ENCODE measurements around the gene MTSS2. TPM values are rescaled to one million over a fixed set of nuclear protein-coding genes. Genes with fewer than 3 reads are reported as not detected.

Gene MTSS2
- total RNA-seq, 1 donor from 2014 or later = 33.2 TPM

- peak; percentile 99 for DNase-seq (ENCODE audit: low read depth)
These were observed 29.4 kb upstream of the MTSS2 start for GRCh38 chr16:70715055-70715858.

GRCh38 chr16:70714581-70715054 is 28.8 kb upstream of the MTSS2 start:
- peak; percentile 32 for DNase-seq (ENCODE audit: low read depth)

GRCh38 chr16:70713824-70714223 is 28.0 kb upstream of the MTSS2 start:
- DNase-seq (ENCODE audit: low read depth) = no peak

- peak; percentile 34 for DNase-seq (ENCODE audit: low read depth)
These were observed 27.5 kb upstream of the MTSS2 start for GRCh38 chr16:70713342-70713741.

- DNase-seq (ENCODE audit: low read depth) = no peak
These were observed 27.1 kb upstream of the MTSS2 start for GRCh38 chr16:70712942-70713341.

- DNase-seq (ENCODE audit: low read depth) = no peak
These were observed 26.5 kb upstream of the MTSS2 start for GRCh38 chr16:70712359-70712758.

DNA sequence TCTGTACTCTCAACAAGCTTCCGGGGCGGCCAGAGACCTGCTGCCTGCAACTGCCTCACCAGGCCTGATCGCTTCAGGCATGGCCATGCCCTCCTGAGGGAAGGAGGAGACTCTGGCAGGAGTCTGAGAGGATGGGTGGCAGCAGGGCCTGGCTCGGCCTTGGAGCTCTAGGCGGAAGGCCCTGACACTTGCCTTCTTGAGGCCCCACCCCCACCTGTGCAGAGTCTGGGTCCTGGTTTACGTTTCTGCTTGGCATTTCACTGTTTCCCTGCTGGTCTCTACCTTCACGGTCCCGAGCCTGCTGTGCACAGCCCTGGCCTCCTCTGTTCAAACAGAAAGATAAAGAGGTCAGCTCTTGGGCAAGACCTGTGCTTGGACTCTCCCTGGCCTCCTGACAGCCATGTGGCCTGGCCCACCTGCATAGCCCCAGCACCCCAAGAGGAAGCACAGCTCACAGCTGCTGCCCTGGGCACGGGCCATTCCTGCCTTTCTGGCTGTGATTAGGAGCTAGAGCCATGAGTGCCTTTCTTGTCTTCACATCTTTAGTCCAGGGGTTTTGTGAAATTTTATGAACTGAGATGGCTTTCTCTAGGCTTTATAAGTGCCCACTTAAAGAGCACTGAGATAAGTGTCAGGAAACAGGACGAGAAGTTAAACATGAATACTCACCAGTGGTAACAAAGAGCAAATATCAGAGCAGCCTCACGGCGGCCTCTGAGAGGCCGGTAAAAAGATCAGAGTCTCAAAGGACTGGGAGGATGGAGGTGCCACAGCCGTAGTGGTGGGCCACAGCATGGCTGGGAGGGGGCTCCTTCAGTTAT is 25.6 kb upstream of the MTSS2 start:
- DNase-seq (ENCODE audit: low read depth) = no peak

- no peak for DNase-seq (ENCODE audit: low read depth)
These were observed 24.8 kb upstream of the MTSS2 start for GRCh38 chr16:70710422-70711210.

DNA sequence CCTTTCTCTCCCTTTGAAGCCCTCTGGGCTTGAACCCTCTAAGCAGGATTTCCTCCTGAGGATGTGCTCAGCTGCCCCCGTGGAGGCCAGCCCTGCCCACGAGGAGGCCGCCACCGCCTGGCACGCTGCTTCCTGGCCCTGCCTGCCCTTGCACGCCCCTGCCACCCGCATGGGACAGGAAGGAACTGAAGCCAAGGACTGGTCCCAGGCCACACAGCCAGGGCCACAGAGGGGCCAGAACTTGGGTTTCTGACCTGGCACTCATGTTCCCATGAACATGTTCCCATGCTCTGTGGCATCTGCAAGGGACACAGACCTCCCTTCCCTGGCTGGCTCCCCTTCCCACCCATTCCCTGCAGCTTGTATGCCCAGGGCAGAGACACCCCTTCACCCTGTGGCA is 24.1 kb upstream of the MTSS2 start:
- DNase-seq (ENCODE audit: low read depth) = no peak

GRCh38 chr16:70709457-70709856 is 23.6 kb upstream of the MTSS2 start:
- DNase-seq (ENCODE audit: low read depth) = no peak

DNA sequence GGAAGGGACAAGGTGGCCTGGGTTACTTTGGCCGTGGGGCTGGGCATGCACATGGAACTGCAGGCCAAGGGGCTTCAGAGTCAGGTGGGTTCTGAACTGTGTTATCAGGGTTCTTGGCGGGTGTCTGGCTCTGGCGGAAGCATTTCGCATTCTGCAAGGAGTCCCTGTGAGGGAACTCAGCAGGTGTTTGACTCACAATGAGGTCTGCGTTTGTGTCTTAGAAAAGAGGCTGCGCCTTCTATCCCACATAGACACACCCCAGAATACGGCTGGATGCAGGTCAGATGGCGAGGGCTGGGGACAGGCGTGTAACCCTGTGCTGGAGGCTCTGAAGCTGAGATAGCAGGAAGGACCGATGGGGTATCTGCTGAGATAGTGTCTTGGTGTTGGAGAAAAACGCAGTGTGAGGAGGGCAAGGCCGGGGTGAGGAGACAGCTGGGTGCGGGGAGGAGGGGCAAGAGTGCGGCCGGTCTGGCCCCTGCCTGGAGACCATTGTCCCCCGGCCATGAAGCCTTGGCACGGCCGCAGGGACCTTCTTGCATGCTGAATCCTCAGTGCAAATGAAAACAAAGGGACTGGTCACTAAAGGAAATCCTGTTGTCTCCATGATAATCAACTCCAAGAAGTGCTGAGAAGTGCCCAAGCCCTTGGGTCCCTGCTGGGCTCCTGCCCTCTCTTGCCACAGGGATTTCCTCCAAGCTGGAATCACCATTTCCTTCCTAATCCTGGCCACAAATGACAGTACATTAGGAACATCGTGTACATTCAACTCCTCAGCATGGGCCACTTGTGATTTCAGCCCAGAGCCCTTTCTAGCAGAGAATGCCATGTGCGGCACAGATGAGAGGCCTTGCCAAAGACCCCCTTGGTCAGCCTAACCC is 22.8 kb upstream of the MTSS2 start:
- DNase-seq (ENCODE audit: low read depth) = no peak

- peak; percentile 88 for DNase-seq (ENCODE audit: low read depth)
These were observed 21.2 kb upstream of the MTSS2 start for GRCh38 chr16:70706948-70707465.

- no peak for DNase-seq (ENCODE audit: low read depth)
These were observed 19.2 kb upstream of the MTSS2 start for GRCh38 chr16:70705056-70705455.

DNA sequence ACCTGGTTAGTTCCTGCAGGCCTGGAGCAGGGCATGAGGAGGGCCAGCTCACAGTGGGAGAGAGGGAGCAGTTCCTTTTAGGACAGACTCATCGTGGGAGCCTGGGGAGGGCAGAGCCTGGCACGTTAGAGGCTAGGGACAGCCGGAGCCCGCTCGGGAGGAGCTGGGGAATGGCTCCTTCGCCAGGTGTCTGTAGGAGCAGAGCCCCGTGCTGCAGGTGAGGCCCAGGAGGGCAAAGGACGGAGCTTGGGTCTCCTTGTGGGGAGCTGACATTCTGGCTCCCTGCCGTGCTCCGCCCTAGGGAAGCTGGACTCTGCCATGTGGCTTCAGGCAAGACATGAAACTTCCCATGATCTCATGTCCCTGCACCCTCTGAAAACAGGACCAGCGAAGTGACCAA is 18.7 kb upstream of the MTSS2 start:
- DNase-seq (ENCODE audit: low read depth) = no peak

DNA sequence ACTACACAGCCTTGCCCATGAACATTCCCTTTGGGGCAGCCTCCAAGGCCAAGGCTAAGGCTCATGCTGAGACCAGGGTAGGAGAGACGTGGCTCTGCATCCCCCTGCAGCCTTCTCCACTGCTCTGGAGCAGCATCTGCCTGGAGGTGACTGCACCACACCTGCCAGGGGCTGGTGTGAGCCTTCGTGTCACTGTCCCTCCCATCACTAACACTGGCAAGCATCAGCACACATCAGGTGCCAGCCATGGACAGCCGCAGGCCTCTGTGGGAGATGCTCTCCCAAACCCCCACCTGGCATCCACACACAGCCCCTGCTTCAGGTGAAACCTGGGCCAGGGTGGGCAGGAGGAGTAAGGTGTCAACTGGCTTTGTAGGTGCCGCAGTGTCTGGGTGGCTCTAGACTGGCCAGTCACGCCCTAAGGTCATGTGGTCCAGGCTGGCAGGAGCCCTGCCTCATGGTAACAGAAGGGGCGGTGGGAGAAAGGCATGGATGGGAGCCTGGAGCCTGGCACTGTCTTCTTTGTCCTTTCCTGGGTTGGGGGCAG is 18.1 kb upstream of the MTSS2 start:
- no peak for DNase-seq (ENCODE audit: low read depth)

GRCh38 chr16:70703041-70703834 is 17.4 kb upstream of the MTSS2 start:
- DNase-seq (ENCODE audit: low read depth) = peak; percentile 33

DNA sequence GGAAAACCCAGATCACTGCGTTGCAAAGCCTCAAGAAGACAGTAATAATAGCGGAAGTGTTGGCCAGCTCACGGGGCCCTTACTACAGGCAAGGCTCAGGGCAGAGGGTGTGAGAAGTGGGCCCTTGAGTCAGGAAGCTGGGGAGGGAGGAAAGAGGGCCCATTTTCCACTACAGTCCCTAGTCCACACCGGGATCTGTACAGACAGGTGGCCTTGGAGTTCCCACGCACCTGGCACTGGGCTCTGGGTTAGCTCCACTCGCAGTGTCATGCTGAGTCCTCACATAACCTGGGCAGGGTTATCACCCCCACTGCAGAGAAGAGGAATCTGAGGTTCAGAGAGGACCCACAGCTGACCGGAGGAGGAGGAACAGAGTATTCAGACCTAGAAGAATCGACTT is 16.8 kb upstream of the MTSS2 start:
- DNase-seq (ENCODE audit: low read depth) = no peak

GRCh38 chr16:70701998-70702397 is 16.1 kb upstream of the MTSS2 start:
- no peak for DNase-seq (ENCODE audit: low read depth)

GRCh38 chr16:70701596-70701995 is 15.7 kb upstream of the MTSS2 start:
- DNase-seq (ENCODE audit: low read depth) = no peak

GRCh38 chr16:70701036-70701435 is 15.2 kb upstream of the MTSS2 start:
- DNase-seq (ENCODE audit: low read depth) = no peak

Data from renal cortical epithelial cell (primary cell).